Thyroid gland (tissue), 4 donors: Measurements from ENCODE around the gene DLG2. TPM values are rescaled to one million over a fixed set of nuclear protein-coding genes. Genes with fewer than 3 reads are reported as not detected.
"Not testable (repeated sequence)": the region's sequence is repeated elsewhere in the genome, so short reads cannot be mapped to it uniquely, and the experiment has no call there.

Experiments used
- DNase-seq, 2 donors: peaks; one replicate each; pipeline ENCODE4 v3.0.0-alpha.2; 2019
- H3K27ac ChIP-seq, 3 donors: fragments of 200-600 bp; sonication (generic); 1 replicate in 2 of 3; 2 replicates in 1 of 3; pipeline ENCODE4 v1.5.1; 2016 to 2019; ENCODE audit warnings: mild to moderate bottlenecking in 1 of 3, moderate library complexity in 1 of 3
- H3K27me3 ChIP-seq: fragments of 200-600 bp; sonication (generic); one replicate; pipeline ENCODE4 v1.5.1; 2019
- H3K36me3 ChIP-seq, 2 donors: fragments of 200-600 bp; sonication (generic); one replicate each; pipeline ENCODE4 v1.5.1; 2016 to 2019
- H3K4me1 ChIP-seq, 2 donors: fragments of 200-600 bp; sonication (generic); one replicate each; pipeline ENCODE4 v1.5.1; 2017 to 2019
- H3K4me3 ChIP-seq, 3 donors: fragments of 200-600 bp; sonication (generic); replicated peaks in 1 of 3; 1 replicate in 2 of 3; 2 replicates in 1 of 3; pipeline ENCODE4 v1.5.1; 2016; ENCODE audit warnings: mild to moderate bottlenecking in 1 of 3
- H3K9me3 ChIP-seq: fragments of 200-600 bp; sonication (generic); one replicate; pipeline ENCODE4 v1.5.1; 2017
- CTCF ChIP-seq, 6 experiments: fragments of 200-600 bp in 3 of 6; fragments of 450-650 bp in 3 of 6; sonication (generic) in 3 of 6; IDR thresholded peaks; one replicate each; pipeline ENCODE4 v1.5.1; 2016 to 2019; ENCODE audit warnings: antibody characterized with exemption in 6 of 6, mild to moderate bottlenecking in 2 of 6, inconsistent platforms in 1 of 6, moderate library complexity in 1 of 6
- POLR2A ChIP-seq, 2 donors: fragments of 450-650 bp; IDR thresholded peaks; one replicate each; pipeline ENCODE4 v1.6.1; 2017; ENCODE audit warnings: antibody characterized with exemption in 2 of 2, mild to moderate bottlenecking in 2 of 2, moderate library complexity in 1 of 2
- WGBS, 2 donors: methylation state at CpG; one replicate each; pipeline ENCODE4 v1.1.5; 2017; 5-methylcytosine and 5-hydroxymethylcytosine counted together
- intact Hi-C: fragments of 100-400 bp; cut with DNase I; formaldehyde crosslinking; loops from one replicate; pipeline ENCODE4 v1.15.1; 2023
- total RNA-seq, 4 donors: library from RNA; depleted of rRNA; stranded (reverse); fragments of >200 nt; gene quantifications; one replicate each; pipeline ENCODE4 v1.2.3, GENCODE V29; 2016

The DLG2 gene
- total RNA-seq, 4 donors from 2014 or later: 29.4 to 79.4 (median 42.4) TPM

- TF ChIP-seq POLR2A (IDR thresholded peaks at IDR 0.05): no peak
- TF ChIP-seq CTCF (IDR thresholded peaks at IDR 0.05): no peak
- Histone ChIP-seq H3K4me3 (no peak overlapping the region), H3K4me1 (no peaks in the 10 kb centered on the region), H3K36me3 (no peaks in the 10 kb centered on the region), H3K27me3 (no peaks in the 10 kb centered on the region), H3K27ac (no peak overlapping the region), H3K9me3 (no peaks in the 10 kb centered on the region)
- intact Hi-C loops: no loop called here
- DNase-seq: no peak
- WGBS, 2 donors: 87 to 93% methylated on average over 2 of the region's 2 CpGs
Observed at GRCh38 chr11:85379066-85379465, 248.1 kb downstream of the DLG2 start.

DNA sequence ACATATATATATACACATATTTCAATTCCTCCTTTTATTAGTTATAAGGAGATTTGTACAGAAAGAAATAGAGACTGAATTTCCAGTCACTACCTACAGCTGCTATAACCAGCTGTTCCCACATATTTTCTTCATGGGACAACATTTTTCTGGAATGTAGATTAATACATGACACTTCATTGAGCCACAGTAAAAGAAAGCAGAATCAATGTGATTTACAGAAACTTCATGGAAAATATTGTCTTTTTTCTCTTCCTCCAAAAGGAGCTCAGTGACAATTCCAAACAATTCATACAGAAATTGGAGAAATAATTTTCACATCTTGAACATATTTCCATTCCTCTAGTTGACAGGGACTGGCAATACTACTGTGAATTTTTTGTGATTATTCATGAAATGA lies 249.2 kb downstream of the DLG2 start:
- intact Hi-C loops: no loop called here
- no peaks in the 10 kb centered on the region for H3K36me3 ChIP-seq
- no peak for DNase-seq
- no peak overlapping the region for H3K4me3 ChIP-seq
- H3K4me1 ChIP-seq: no peaks in the 10 kb centered on the region
- TF ChIP-seq CTCF (IDR thresholded peaks at IDR 0.05): no peak
- no peak for TF ChIP-seq POLR2A (IDR thresholded peaks at IDR 0.05)
- no peaks in the 10 kb centered on the region for H3K27me3 ChIP-seq
- no peak overlapping the region for H3K27ac ChIP-seq
- no peaks in the 10 kb centered on the region for H3K9me3 ChIP-seq

DNA sequence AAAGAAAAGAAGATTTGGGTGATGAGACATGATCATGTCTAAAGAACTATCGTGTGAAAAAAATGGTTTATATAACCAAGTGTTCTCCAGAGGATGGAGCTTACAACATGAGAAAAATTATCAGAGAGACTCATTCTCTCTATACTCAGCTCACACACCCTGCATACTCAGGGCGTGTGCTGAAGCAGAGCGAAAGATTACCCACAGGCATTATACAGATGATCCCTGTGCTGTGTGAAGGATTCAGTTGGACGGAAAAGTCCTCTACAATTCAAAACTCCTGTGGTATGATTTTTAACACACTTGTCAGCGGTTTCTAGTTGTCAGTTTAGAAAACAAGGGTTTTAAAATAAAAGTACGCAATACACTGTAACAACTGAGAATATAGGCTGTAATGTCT lies 267.3 kb downstream of the DLG2 start:
- H3K27ac ChIP-seq: no peak overlapping the region
- no peaks in the 10 kb centered on the region for H3K4me1 ChIP-seq
- H3K9me3 ChIP-seq: no peaks in the 10 kb centered on the region
- no peak overlapping the region for H3K4me3 ChIP-seq
- intact Hi-C loops: no loop called here
- 91 to 93% methylated on average over 6 of the region's 6 CpGs for WGBS, 2 donors
- no peaks in the 10 kb centered on the region for H3K27me3 ChIP-seq
- no peaks in the 10 kb centered on the region for H3K36me3 ChIP-seq
- no peak for DNase-seq
- no peak for TF ChIP-seq POLR2A (IDR thresholded peaks at IDR 0.05)
- no peak for TF ChIP-seq CTCF (IDR thresholded peaks at IDR 0.05)

- Histone ChIP-seq H3K4me3 (no peak overlapping the region), H3K9me3 (no peaks in the 10 kb centered on the region), H3K27ac (no peak overlapping the region), H3K36me3 (no peaks in the 10 kb centered on the region), H3K27me3 (no peaks in the 10 kb centered on the region), H3K4me1 (no peaks in the 10 kb centered on the region)
- TF ChIP-seq POLR2A (IDR thresholded peaks at IDR 0.05) (no peak), CTCF (IDR thresholded peaks at IDR 0.05) (no peak)
- DNase-seq: no peak
- intact Hi-C loops: no loop called here
Observed at GRCh38 chr11:85355921-85356320, 271.2 kb downstream of the DLG2 start.

GRCh38 chr11:85349539-85349938 lies 277.6 kb downstream of the DLG2 start:
- H3K27me3 ChIP-seq, DNase-seq, intact Hi-C loops, H3K36me3 ChIP-seq, H3K4me1 ChIP-seq, H3K4me3 ChIP-seq, H3K27ac ChIP-seq, H3K9me3 ChIP-seq: not testable (repeated sequence)
- WGBS, 2 donors: 93 to 100% methylated on average over 2 of the region's 2 CpGs

- Histone ChIP-seq H3K27ac (no peak overlapping the region), H3K4me3 (no peak overlapping the region), H3K36me3 (no peaks in the 10 kb centered on the region), H3K9me3 (no peaks in the 10 kb centered on the region), H3K4me1 (no peaks in the 10 kb centered on the region), H3K27me3 (no peaks in the 10 kb centered on the region)
- TF ChIP-seq POLR2A (IDR thresholded peaks at IDR 0.05) (no peak), CTCF (IDR thresholded peaks at IDR 0.05) (no peak)
- DNase-seq: no peak
- intact Hi-C loops: no loop called here
Observed at GRCh38 chr11:85348945-85349344, 278.2 kb downstream of the DLG2 start.
